Panc1 (cell line): ENCODE results near the gene VSTM5. TPM values are rescaled to one million over a fixed set of nuclear protein-coding genes. Genes with fewer than 3 reads are reported as not detected.

Experiments
- ATAC-seq: fragments of 200-7000 bp; cut with Tn5 transposase; 2 replicates; pipeline ENCODE4 v1.9.1; 2020; ENCODE audit warnings: mild to moderate bottlenecking, moderate library complexity
- BruUV-seq: library from RNA; stranded (reverse); fragments of 400-500 nt; replicated peaks from 2 replicates; lab custom pipeline; 2021; lab: Mats Ljungman, UMichigan
- CTCF ChIA-PET: fragments of 300-600 bp; sonication (Branson Sonifier 250); formaldehyde crosslinking; loops from one replicate; lab custom pipeline; 2022; ENCODE audit warnings: antibody characterized with exemption; lab: Charles Lee
- POLR2A ChIA-PET: fragments of 300-600 bp; sonication (Branson Sonifier 250); formaldehyde crosslinking; loops from one replicate; lab custom pipeline; 2022; ENCODE audit warnings: antibody characterized with exemption; lab: Charles Lee
- DNase-seq: peaks from one replicate; pipeline ENCODE4 v3.0.0-alpha.2; 2010; ENCODE audit warnings: low read depth, low spot score
- H3K27ac ChIP-seq: 2 replicates; pipeline ENCODE4 v1.5.1; 2011; ENCODE audit warnings: mild to moderate bottlenecking, low read length, inconsistent platforms
- H3K27me3 ChIP-seq: fragments of 200-500 bp; sonication (Bioruptor generic); 2 replicates; pipeline ENCODE4 v1.6.0; 2014; ENCODE audit warnings: low read length, inconsistent platforms; ENCODE audit not compliant: control insufficient read depth, insufficient read depth
- H3K36me3 ChIP-seq: fragments of 200-500 bp; sonication (Bioruptor generic); 2 replicates; pipeline ENCODE4 v1.5.1; 2014; ENCODE audit warnings: inconsistent platforms, mild to moderate bottlenecking, low read length, moderate library complexity; ENCODE audit not compliant: control insufficient read depth, insufficient read depth
- H3K4me1 ChIP-seq: 2 replicates; pipeline ENCODE4 v1.5.1; 2011; ENCODE audit warnings: inconsistent platforms, mild to moderate bottlenecking, low read length, moderate library complexity; ENCODE audit not compliant: control insufficient read depth, insufficient read depth
- H3K4me3 ChIP-seq, 2 experiments: 2 replicates each; pipeline ENCODE4 v1.5.1; 2011 to 2012; ENCODE audit warnings: low read depth in 2 of 2, low read length in 2 of 2, mild to moderate bottlenecking in 2 of 2, inconsistent platforms in 1 of 2, moderate library complexity in 1 of 2
- H3K9me3 ChIP-seq: fragments of 200-500 bp; sonication (Bioruptor generic); 2 replicates; pipeline ENCODE4 v1.5.1; 2014; ENCODE audit warnings: low read depth, mild to moderate bottlenecking, inconsistent platforms, low read length, moderate library complexity; ENCODE audit not compliant: control insufficient read depth, insufficient read depth
- CTCF ChIP-seq: fragments of 450-650 bp; IDR thresholded peaks from 2 replicates; pipeline ENCODE4 v1.5.1; 2017; ENCODE audit warnings: mild to moderate bottlenecking
- POLR2AphosphoS5 ChIP-seq: IDR thresholded peaks from 2 replicates; pipeline ENCODE4 v1.6.1; 2012; ENCODE audit warnings: mild to moderate bottlenecking, low read depth, low read length, moderate library complexity
- REST ChIP-seq, 2 experiments: IDR thresholded peaks; 2 replicates each; pipeline ENCODE4 v1.6.1; 2011 to 2012; ENCODE audit warnings: low read depth in 2 of 2, control low read depth in 1 of 2, low read length in 1 of 2, mild to moderate bottlenecking in 1 of 2, moderate library complexity in 1 of 2; ENCODE audit not compliant: insufficient read depth in 1 of 2
- SIN3A ChIP-seq: IDR thresholded peaks from 2 replicates; pipeline ENCODE4 v1.6.1; 2012; ENCODE audit warnings: low read depth, mild to moderate bottlenecking, low read length, moderate library complexity, borderline replicate concordance; ENCODE audit not compliant: insufficient read depth
- TCF7L2 ChIP-seq: IDR thresholded peaks from 2 replicates; pipeline ENCODE4 v1.6.1; 2011; ENCODE audit warnings: mild to moderate bottlenecking, low read depth, low read length, inconsistent platforms
- in situ Hi-C: cut with HindIII; loops from 2 replicates; pipeline ENCODE4 v1.10.0; 2016; ENCODE audit warnings: low sequenced_read_pairs, low pct_unique_long_range_greater_than_20kb
- intact Hi-C: fragments of 100-400 bp; cut with micrococcal nuclease; formaldehyde crosslinking; loops from one replicate; pipeline ENCODE4 v1.10.0; 2022; ENCODE audit not compliant: unreplicated experiment
- total RNA-seq: library from RNA; stranded (reverse); gene quantifications from one replicate; pipeline ENCODE4 v1.2.1, GENCODE V29; 2021; ENCODE audit not compliant: unreplicated experiment

VSTM5 gene
- total RNA-seq, 1 experiment from 2014 or later: not detected

GRCh38 chr11:93814966-93815633 lies 35.3 kb downstream of the VSTM5 start:
- in situ Hi-C loops: no loop called here
- no TSS peak for BruUV-seq

GRCh38 chr11:93813974-93814373 lies 36.4 kb downstream of the VSTM5 start:
- Histone ChIP-seq H3K27ac (no peak overlapping the region), H3K9me3 (no peaks in the 10 kb centered on the region), H3K4me1 (no peaks in the 10 kb centered on the region), H3K27me3 (no peaks in the 10 kb centered on the region), H3K4me3 (no peak overlapping the region), H3K36me3 (peaks cover 35% of the 10 kb centered on the region)
- intact Hi-C loops: no loop called here
- ChIA-PET POLR2A (no interaction called here), CTCF (no interaction called here)
- no peak for DNase-seq
- TF ChIP-seq SIN3A (no peak), TCF7L2 (no peak), CTCF (no peak), POLR2AphosphoS5 (no peak), REST (IDR thresholded peaks at IDR 0.05; ENCODE audit: insufficient read depth in 1 of 2, low read depth in 2 of 2, low read length in 1 of 2) (no peak)
- BruUV-seq: no TSS peak
- no peak for ATAC-seq
- in situ Hi-C loops: no loop called here

More at GRCh38 chr11:93814966-93815633, 35.3 kb downstream of the VSTM5 start:
- CTCF ChIA-PET: no interaction called here
- POLR2A ChIA-PET: no interaction called here
- DNase-seq (no peak), ATAC-seq (no peak)
- Histone ChIP-seq H3K4me1 (no peaks in the 10 kb centered on the region), H3K4me3 (no peak overlapping the region), H3K9me3 (no peaks in the 10 kb centered on the region), H3K27ac (no peak overlapping the region), H3K27me3 (no peaks in the 10 kb centered on the region), H3K36me3 (peaks cover 25% of the 10 kb centered on the region)
- TF ChIP-seq CTCF: no peak
- no peak for TF ChIP-seq POLR2AphosphoS5
- TF ChIP-seq REST (IDR thresholded peaks at IDR 0.05; ENCODE audit: insufficient read depth in 1 of 2, low read depth in 2 of 2, low read length in 1 of 2): no peak
- no peak for TF ChIP-seq TCF7L2
- TF ChIP-seq SIN3A: no peak
- intact Hi-C loops: no loop called here
